SIG-M5 (cell line): ENCODE data around the gene KIAA0319L.

Experiments
- DNase-seq: peaks from one replicate; lab custom pipeline; 2025; lab: John Stamatoyannopoulos, UW

Gene KIAA0319L

GRCh38 chr1:35561972-35562680 lies 4.9 kb upstream of the KIAA0319L start:
- DNase-seq = no peak

GRCh38 chr1:35561297-35561971 lies 4.2 kb upstream of the KIAA0319L start:
- DNase-seq = no peak

DNA sequence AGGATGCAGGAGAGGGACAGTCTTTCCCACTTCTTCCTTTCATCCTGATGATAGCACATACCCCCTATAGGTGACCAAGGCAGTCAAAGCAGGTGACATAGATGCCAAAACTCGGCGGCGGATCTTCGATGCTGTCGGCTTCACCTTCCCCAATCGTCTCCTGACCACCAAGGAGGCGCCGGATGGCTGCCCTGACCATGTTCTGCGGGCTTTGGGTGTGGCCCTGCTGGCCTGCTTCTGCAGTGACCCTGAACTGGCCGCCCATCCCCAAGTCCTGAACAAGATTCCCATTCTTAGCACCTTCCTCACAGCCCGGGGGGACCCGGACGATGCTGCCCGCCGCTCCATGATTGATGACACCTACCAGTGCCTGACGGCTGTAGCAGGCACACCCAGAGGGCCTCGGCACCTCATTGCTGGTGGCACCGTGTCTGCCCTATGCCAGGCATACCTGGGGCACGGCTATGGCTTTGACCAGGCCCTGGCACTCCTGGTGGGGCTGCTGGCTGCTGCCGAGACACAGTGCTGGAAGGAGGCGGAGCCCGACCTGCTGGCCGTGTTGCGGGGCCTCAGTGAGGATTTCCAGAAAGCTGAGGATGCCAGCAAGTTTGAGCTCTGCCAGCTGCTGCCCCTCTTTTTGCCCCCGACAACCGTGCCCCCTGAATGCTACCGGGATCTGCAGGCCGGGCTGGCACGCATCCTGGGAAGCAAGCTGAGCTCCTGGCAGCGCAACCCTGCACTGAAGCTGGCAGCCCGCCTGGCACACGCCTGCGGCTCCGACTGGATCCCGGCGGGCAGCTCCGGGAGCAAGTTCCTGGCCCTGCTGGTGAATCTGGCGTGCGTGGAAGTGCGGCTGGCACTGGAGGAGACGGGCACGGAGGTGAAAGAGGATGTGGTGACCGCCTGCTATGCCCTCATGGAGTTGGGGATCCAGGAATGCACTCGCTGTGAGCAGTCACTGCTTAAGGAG lies 3.3 kb upstream of the KIAA0319L start:
- no peak for DNase-seq

- DNase-seq = no peak
These were observed 2.2 kb upstream of the KIAA0319L start for GRCh38 chr1:35559317-35559944.

- DNase-seq = no peak
These were observed 1.4 kb upstream of the KIAA0319L start for GRCh38 chr1:35558374-35559316.

- peak; percentile 75 for DNase-seq
These were observed 589 bp upstream of the KIAA0319L start, which contains the start of gene NCDN for GRCh38 chr1:35557611-35558373. TSS of gene NCDN (plus strand) at chr1:35557799. CDS start at chr1:35558191, 392 bp downstream.

- DNase-seq = no peak
These were observed 602 bp downstream of the KIAA0319L start for GRCh38 chr1:35556484-35557117.

GRCh38 chr1:35555601-35556477 lies 1.4 kb downstream of the KIAA0319L start:
- DNase-seq = no peak

GRCh38 chr1:35555212-35555584 lies 2.0 kb downstream of the KIAA0319L start:
- DNase-seq = no peak

GRCh38 chr1:35554266-35555211 lies 2.7 kb downstream of the KIAA0319L start:
- no peak for DNase-seq

DNA sequence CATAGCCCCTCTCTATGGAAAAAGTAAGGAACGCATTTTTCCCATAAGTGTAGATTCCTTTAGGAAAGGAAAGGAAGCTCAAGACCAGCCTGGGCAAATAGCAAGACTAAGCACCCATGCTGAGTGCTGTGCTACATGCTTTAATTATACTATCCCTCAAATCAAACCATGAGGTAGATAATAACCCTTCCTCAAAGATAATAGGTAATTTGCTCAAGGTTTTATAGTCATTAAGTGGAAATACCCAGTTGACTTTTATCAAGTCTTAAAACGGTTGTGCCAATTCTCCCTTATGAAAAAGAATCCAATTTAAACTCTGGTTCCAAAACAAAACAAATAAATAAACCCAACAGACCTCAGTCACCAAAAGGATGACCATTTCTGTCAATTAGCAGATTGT lies 3.4 kb downstream of the KIAA0319L start:
- no peak for DNase-seq

- no peak for DNase-seq
These were observed 10.6 kb downstream of the KIAA0319L start for GRCh38 chr1:35546614-35547013.

DNA sequence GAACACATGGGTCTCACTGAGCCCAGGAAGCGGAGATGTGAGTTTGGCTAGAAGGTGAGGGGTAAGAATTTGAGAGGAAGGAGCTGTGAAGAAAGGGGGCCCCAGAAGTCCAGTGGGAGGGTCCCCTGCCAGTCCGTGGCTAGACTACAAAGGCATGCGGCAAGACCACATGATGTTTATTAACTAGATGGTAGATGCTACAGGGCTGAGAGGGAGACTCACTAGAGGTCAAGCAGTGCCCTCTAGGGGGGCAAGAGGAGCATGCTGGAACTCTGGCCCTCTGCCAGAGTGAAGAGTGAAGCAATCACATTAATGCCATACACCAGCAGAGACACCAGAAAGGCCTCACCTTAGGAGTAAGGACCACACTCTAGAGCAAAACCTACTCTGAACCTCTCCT lies 12.2 kb downstream of the KIAA0319L start:
- no peak for DNase-seq

GRCh38 chr1:35539824-35540261 lies 17.4 kb downstream of the KIAA0319L start:
- DNase-seq = no peak

- DNase-seq = no peak
These were observed 18.0 kb downstream of the KIAA0319L start for GRCh38 chr1:35539073-35539823.

DNA sequence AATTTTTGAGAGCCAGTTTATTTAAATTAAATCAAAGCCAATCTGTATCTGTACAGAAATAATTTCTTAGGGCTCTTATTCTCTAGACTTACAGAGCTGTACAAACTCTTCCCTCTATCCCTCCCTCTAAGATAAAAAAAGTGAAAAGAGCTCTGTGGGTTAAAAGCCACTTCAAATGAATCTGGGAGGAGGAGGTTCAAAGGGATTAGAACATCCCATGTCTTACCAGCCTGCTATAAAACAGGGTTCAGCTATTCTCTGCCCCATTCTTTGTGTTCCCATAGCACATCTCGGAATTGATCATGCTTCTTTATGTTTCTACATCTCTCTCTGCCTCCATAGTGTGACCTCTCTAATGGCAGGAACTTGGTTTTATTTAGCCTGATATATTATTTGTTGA lies 19.4 kb downstream of the KIAA0319L start:
- no peak for DNase-seq
